HG03432 (cell line): ENCODE results near the gene PFKFB3.
"Not testable (repeated sequence)": the region's sequence is repeated elsewhere in the genome, so short reads cannot be mapped to it uniquely, and the experiment has no call there.

Experiments used
- ATAC-seq: cut with Tn5 transposase; IDR thresholded peaks from one replicate; pipeline ENCODE4 v1.9.1; 2021; ENCODE audit warnings: mild to moderate bottlenecking, moderate library complexity; ENCODE audit not compliant: unreplicated experiment

The PFKFB3 gene

GRCh38 chr10:6270951-6271350 is 68.2 kb downstream of the PFKFB3 start:
- ATAC-seq: no peak

GRCh38 chr10:6271663-6272062 is 68.9 kb downstream of the PFKFB3 start:
- no peak for ATAC-seq

GRCh38 chr10:6272126-6272525 is 69.4 kb downstream of the PFKFB3 start:
- no peak for ATAC-seq

- ATAC-seq: no peak
Observed at GRCh38 chr10:6273351-6273750, 70.6 kb downstream of the PFKFB3 start.

- no peak for ATAC-seq
Observed at GRCh38 chr10:6274040-6274439, 71.3 kb downstream of the PFKFB3 start.

- no peak for ATAC-seq
Observed at GRCh38 chr10:6274484-6274883, 71.8 kb downstream of the PFKFB3 start.

- peak; percentile 75 for ATAC-seq
Observed at GRCh38 chr10:6275022-6275997, 72.6 kb downstream of the PFKFB3 start.

GRCh38 chr10:6276356-6276755 is 73.6 kb downstream of the PFKFB3 start:
- ATAC-seq: no peak

- no peak for ATAC-seq
Observed at GRCh38 chr10:6278519-6279120, 75.9 kb downstream of the PFKFB3 start.

- no peak for ATAC-seq
Observed at GRCh38 chr10:6279540-6280267, 77.0 kb downstream of the PFKFB3 start.

GRCh38 chr10:6280291-6280690 is 77.6 kb downstream of the PFKFB3 start:
- no peak for ATAC-seq

- no peak for ATAC-seq
Observed at GRCh38 chr10:6282454-6282958, 79.8 kb downstream of the PFKFB3 start.

- no peak for ATAC-seq
Observed at GRCh38 chr10:6283655-6284054, 80.9 kb downstream of the PFKFB3 start.

GRCh38 chr10:6290621-6291020 is 87.9 kb downstream of the PFKFB3 start:
- ATAC-seq: not testable (repeated sequence)

- no peak for ATAC-seq
Observed at GRCh38 chr10:6292741-6293151, 90.0 kb downstream of the PFKFB3 start.

GRCh38 chr10:6296425-6296824 is 93.7 kb downstream of the PFKFB3 start:
- not testable (repeated sequence) for ATAC-seq

GRCh38 chr10:6296828-6297251 is 94.1 kb downstream of the PFKFB3 start:
- ATAC-seq: no peak

- ATAC-seq: no peak
Observed at GRCh38 chr10:6297522-6297921, 94.8 kb downstream of the PFKFB3 start.

GRCh38 chr10:6297951-6298381 is 95.2 kb downstream of the PFKFB3 start:
- no peak for ATAC-seq

GRCh38 chr10:6298428-6298827 is 95.7 kb downstream of the PFKFB3 start:
- no peak for ATAC-seq

- ATAC-seq: no peak
Observed at GRCh38 chr10:6299234-6299633, 96.5 kb downstream of the PFKFB3 start.
